HepG2 (cell line): ENCODE data around the gene DPT.

Experiments
- CTCF ChIP-seq: sonication (generic); formaldehyde crosslinking; IDR thresholded peaks from 2 replicates; pipeline ENCODE4 v1.5.0; 2020; ENCODE audit warnings: mild to moderate bottlenecking, missing genetic modification reagents, moderate library complexity
- EZH2 ChIP-seq: conservative IDR thresholded peaks from 2 replicates; pipeline ENCODE4 v1.6.1; 2012; ENCODE audit warnings: mild to moderate bottlenecking, low read depth, low read length, moderate library complexity
- HOXA7 ChIP-seq: sonication (generic); formaldehyde crosslinking; IDR thresholded peaks from 2 replicates; pipeline ENCODE4 v1.8.1; 2022; ENCODE audit warnings: mild to moderate bottlenecking, missing genetic modification reagents, moderate library complexity
- JUND ChIP-seq: sonication (generic); formaldehyde crosslinking; IDR thresholded peaks from 2 replicates; pipeline ENCODE4 v1.8.0; 2022; ENCODE audit warnings: mild to moderate bottlenecking, missing genetic modification reagents
- MTA3 ChIP-seq: sonication (generic); formaldehyde crosslinking; IDR thresholded peaks from 2 replicates; pipeline ENCODE4 v1.4.0; 2020; ENCODE audit warnings: missing genetic modification reagents
- TFE3 ChIP-seq: IDR thresholded peaks from 2 replicates; pipeline ENCODE4 v1.6.1; 2016
- ZC3H4 ChIP-seq: sonication (generic); formaldehyde crosslinking; IDR thresholded peaks from 2 replicates; pipeline ENCODE4 v1.4.0; 2020; ENCODE audit warnings: missing genetic modification reagents, borderline replicate concordance

DNA sequence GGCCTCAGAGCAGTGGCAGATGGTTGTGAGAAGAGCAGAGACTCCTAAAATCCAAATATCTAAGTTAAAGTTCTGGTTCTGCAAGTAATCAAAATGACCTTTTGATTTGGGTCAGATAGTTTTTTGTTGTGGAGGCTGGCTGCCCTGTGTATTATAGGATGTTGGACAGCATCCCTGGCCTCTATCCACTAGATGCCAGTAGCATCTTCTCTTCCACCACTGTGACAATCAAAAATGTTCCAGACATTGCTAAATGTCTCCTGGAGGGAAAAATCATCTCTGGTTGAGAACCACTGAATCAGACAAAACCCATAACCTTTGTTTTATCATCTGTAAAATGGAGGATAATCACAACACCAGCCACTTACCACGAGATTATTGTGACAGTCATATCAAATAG lies 5.9 kb upstream of the DPT start:
- TF ChIP-seq ZC3H4 (CRISPR knock-in tag), result no peak
- no peak for TF ChIP-seq JUND (CRISPR knock-in tag)
- no peak for TF ChIP-seq HOXA7 (CRISPR knock-in tag)
- TF ChIP-seq TFE3 (CRISPR knock-in tag), result no peak
- peak; percentile 58 for TF ChIP-seq CTCF
- TF ChIP-seq EZH2, result no peak
- no peak for TF ChIP-seq MTA3 (CRISPR knock-in tag)
